Measurements from ENCODE around the gene PGPEP1. TPM values are rescaled to one million over a fixed set of nuclear protein-coding genes. Genes with fewer than 3 reads are reported as not detected.

The PGPEP1 gene
- polyA plus RNA-seq, 1 donor from 2014 or later = 5.9 TPM

DNA sequence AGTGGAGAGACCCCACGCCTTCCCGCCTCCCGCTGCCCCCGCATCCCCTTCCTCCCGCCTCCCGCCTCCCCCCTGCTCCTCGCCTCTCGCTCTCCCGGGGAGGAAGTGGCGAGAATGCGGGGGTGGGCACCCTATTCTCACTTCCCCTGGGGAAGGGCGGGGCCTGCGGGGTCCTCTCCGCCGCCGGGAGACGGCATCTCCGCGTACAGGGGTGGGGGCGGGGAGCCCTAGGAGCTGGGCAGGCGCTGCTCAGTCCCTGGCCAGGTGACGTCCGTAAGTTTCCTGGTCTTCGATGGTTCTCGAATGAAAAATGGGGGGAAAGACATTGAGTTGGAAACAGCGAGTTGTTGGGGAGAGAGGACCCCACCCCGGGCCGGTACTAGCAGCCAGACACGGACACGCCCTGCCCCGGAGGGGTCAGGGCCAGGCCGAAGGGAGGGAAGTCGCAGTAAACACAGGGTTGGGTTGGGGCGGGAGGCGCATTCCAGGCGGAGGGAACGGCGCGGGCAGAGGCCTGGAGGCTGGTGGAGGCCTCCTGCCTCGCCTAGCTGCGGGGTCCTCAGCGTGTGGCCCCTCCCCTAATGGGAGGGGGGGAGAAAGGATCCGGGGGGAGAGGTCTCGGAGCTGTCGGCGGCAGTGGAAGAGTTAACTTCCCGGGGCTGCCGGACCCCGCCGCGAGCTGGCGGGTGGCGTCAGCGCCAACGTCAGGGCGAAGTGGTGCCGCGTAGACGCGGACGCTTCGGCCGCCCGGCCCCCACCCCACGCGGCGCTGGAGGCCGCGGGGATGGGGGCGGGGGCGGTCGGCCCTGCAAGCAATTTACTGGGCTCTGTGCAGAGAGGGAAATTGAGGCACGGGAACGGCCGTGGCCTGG lies 48.6 kb upstream of the PGPEP1 start:
- Histone ChIP-seq H3F3A (ENCODE audit: insufficient read depth, low read length, poor library complexity, severe bottlenecking) (no peaks in the 10 kb centered on the region), H3K9me2 (ENCODE audit: insufficient read depth, low read length) (no peaks in the 10 kb centered on the region), H3K36me3 (ENCODE audit: insufficient read depth, low read length) (no peaks in the 10 kb centered on the region), H3K4me3 (ENCODE audit: low read length) (peak overlapping the region; percentile 63), H3K27ac (ENCODE audit: low read length) (peak overlapping the region; percentile 44), H3K4me2 (ENCODE audit: low read length) (peak overlapping the region; percentile 39), H2AFZ (ENCODE audit: low read depth, low read length) (no peak overlapping the region), H3K27me3 (ENCODE audit: insufficient read depth, low read depth, low read length) (no peaks in the 10 kb centered on the region), H3K79me2 (replicated peaks; ENCODE audit: insufficient read depth, low read length) (no peaks in the 10 kb centered on the region), H3K9me3 (ENCODE audit: low read length) (no peaks in the 10 kb centered on the region), H4K20me1 (ENCODE audit: insufficient read depth) (no peaks in the 10 kb centered on the region), H3K9ac (ENCODE audit: low read length) (peak overlapping the region; percentile 68)
- no peak for TF ChIP-seq TAF1 (IDR thresholded peaks at IDR 0.05; ENCODE audit: low read depth)
- TF ChIP-seq EZH2 (IDR thresholded peaks at IDR 0.05; ENCODE audit: borderline replicate concordance, insufficient read depth, low read length, poor library complexity, severe bottlenecking) = no peak
- no peak for TF ChIP-seq RAD21 (conservative IDR thresholded peaks at IDR 0.05)
- TF ChIP-seq POLR2AphosphoS5 (IDR thresholded peaks at IDR 0.05) = peak; percentile 38
- no peak for TF ChIP-seq SMC3 (conservative IDR thresholded peaks at IDR 0.05; ENCODE audit: poor library complexity)
- TF ChIP-seq, protein P1, sequence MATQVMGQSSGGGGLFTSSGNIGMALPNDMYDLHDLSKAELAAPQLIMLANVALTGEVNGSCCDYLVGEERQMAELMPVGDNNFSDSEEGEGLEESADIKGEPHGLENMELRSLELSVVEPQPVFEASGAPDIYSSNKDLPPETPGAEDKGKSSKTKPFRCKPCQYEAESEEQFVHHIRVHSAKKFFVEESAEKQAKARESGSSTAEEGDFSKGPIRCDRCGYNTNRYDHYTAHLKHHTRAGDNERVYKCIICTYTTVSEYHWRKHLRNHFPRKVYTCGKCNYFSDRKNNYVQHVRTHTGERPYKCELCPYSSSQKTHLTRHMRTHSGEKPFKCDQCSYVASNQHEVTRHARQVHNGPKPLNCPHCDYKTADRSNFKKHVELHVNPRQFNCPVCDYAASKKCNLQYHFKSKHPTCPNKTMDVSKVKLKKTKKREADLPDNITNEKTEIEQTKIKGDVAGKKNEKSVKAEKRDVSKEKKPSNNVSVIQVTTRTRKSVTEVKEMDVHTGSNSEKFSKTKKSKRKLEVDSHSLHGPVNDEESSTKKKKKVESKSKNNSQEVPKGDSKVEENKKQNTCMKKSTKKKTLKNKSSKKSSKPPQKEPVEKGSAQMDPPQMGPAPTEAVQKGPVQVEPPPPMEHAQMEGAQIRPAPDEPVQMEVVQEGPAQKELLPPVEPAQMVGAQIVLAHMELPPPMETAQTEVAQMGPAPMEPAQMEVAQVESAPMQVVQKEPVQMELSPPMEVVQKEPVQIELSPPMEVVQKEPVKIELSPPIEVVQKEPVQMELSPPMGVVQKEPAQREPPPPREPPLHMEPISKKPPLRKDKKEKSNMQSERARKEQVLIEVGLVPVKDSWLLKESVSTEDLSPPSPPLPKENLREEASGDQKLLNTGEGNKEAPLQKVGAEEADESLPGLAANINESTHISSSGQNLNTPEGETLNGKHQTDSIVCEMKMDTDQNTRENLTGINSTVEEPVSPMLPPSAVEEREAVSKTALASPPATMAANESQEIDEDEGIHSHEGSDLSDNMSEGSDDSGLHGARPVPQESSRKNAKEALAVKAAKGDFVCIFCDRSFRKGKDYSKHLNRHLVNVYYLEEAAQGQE (IDR thresholded peaks at IDR 0.05; ENCODE audit: borderline replicate concordance) = no peak
- peak; percentile 30 for TF ChIP-seq EP300 (conservative IDR thresholded peaks at IDR 0.05; ENCODE audit: poor library complexity, severe bottlenecking)
- TF ChIP-seq, protein P2, sequence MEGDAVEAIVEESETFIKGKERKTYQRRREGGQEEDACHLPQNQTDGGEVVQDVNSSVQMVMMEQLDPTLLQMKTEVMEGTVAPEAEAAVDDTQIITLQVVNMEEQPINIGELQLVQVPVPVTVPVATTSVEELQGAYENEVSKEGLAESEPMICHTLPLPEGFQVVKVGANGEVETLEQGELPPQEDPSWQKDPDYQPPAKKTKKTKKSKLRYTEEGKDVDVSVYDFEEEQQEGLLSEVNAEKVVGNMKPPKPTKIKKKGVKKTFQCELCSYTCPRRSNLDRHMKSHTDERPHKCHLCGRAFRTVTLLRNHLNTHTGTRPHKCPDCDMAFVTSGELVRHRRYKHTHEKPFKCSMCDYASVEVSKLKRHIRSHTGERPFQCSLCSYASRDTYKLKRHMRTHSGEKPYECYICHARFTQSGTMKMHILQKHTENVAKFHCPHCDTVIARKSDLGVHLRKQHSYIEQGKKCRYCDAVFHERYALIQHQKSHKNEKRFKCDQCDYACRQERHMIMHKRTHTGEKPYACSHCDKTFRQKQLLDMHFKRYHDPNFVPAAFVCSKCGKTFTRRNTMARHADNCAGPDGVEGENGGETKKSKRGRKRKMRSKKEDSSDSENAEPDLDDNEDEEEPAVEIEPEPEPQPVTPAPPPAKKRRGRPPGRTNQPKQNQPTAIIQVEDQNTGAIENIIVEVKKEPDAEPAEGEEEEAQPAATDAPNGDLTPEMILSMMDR (IDR thresholded peaks at IDR 0.05; ENCODE audit: poor library complexity, severe bottlenecking) = no peak
- TF ChIP-seq MXI1 (conservative IDR thresholded peaks at IDR 0.05; ENCODE audit: poor library complexity, severe bottlenecking) = no peak

DNA sequence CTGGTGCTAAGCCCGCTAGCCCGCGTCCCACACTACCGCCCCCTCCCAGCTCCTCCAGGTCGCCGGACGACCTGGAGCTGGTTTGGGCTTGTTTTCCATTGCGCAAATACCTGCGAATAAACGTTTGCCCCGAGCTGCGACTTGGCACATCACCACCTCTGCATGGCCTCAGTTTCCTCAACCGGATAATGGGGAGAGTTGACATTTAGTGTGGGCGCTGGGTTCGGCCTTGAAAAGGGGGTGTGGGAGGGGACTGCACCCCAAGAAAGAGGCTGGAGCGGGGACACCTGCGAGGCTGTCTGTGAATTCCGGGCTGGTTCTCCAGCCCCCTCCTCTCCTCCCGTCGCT lies 48.0 kb upstream of the PGPEP1 start:
- Histone ChIP-seq H3K79me2 (replicated peaks; ENCODE audit: insufficient read depth, low read length) (no peaks in the 10 kb centered on the region), H3K4me3 (ENCODE audit: low read length) (peak overlapping the region; percentile 63), H3K27ac (ENCODE audit: low read length) (peak overlapping the region; percentile 30), H2AFZ (ENCODE audit: low read depth, low read length) (no peak overlapping the region), H3K9me2 (ENCODE audit: insufficient read depth, low read length) (no peaks in the 10 kb centered on the region), H3K4me2 (ENCODE audit: low read length) (peak overlapping the region; percentile 10), H3K9ac (ENCODE audit: low read length) (peak overlapping the region; percentile 68), H3F3A (ENCODE audit: insufficient read depth, low read length, poor library complexity, severe bottlenecking) (no peaks in the 10 kb centered on the region), H4K20me1 (ENCODE audit: insufficient read depth) (no peaks in the 10 kb centered on the region), H3K36me3 (ENCODE audit: insufficient read depth, low read length) (no peaks in the 10 kb centered on the region), H3K9me3 (ENCODE audit: low read length) (no peaks in the 10 kb centered on the region), H3K27me3 (ENCODE audit: insufficient read depth, low read depth, low read length) (no peaks in the 10 kb centered on the region)
- no peak for TF ChIP-seq EZH2 (IDR thresholded peaks at IDR 0.05; ENCODE audit: borderline replicate concordance, insufficient read depth, low read length, poor library complexity, severe bottlenecking)
- no peak for TF ChIP-seq MXI1 (conservative IDR thresholded peaks at IDR 0.05; ENCODE audit: poor library complexity, severe bottlenecking)
- TF ChIP-seq EP300 (conservative IDR thresholded peaks at IDR 0.05; ENCODE audit: poor library complexity, severe bottlenecking) = peak; percentile 7
- TF ChIP-seq, protein P1 (IDR thresholded peaks at IDR 0.05; ENCODE audit: borderline replicate concordance) = no peak
- TF ChIP-seq RAD21 (conservative IDR thresholded peaks at IDR 0.05) = no peak

All from neural cell (in vitro differentiated cells).